PFSK-1 (cell line): ENCODE measurements around the gene ROBO2.

Experiments
- FOXP2 ChIP-seq: optimal IDR thresholded peaks from 2 replicates; pipeline ENCODE3; 2011; ENCODE audit warnings: borderline replicate concordance, control low read depth, inconsistent platforms; ENCODE audit not compliant: insufficient read depth; ENCODE audit errors: extremely low read length, extremely low read depth
- POLR2AphosphoS5 ChIP-seq: IDR thresholded peaks from 2 replicates; pipeline ENCODE4 v1.6.1; 2012; ENCODE audit warnings: low read depth, mild to moderate bottlenecking, control low read depth, low read length, moderate library complexity
- REST ChIP-seq, 2 experiments: IDR thresholded peaks; 2 replicates each; pipeline versions ENCODE4 v1.6.1 to v1.8.0; 2011 to 2012; ENCODE audit warnings: low read depth in 2 of 2, low read length in 2 of 2, control low read depth in 1 of 2, inconsistent platforms in 1 of 2, mild to moderate bottlenecking in 1 of 2, moderate library complexity in 1 of 2; ENCODE audit not compliant: insufficient read depth in 1 of 2
- SIN3A ChIP-seq: IDR thresholded peaks from 2 replicates; pipeline ENCODE4 v1.6.1; 2012; ENCODE audit warnings: mild to moderate bottlenecking, low read length, moderate library complexity, borderline replicate concordance; ENCODE audit not compliant: insufficient read depth
- TAF1 ChIP-seq: IDR thresholded peaks from 2 replicates; pipeline ENCODE4 v1.6.1; 2012; ENCODE audit warnings: low read length, control low read depth, borderline replicate concordance; ENCODE audit not compliant: insufficient read depth

DNA sequence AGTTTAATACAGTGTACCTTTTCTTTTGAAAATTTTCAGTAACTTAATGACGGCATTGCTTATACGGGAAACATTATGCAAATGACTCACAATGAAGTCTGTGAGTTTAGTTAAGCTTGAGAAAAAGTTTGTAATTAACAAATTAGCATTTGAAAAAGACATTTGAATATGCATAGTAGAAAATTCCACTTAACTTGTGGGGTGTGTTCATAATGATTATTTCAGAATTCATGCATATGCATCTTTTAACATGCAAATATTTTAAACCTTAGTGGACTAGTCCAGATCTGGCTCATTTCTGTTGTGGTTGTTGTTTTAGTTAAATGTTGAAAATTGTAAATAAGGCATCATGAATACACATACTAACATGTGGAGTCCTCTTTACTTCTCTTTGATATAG, 239.4 kb downstream of the ROBO2 start:
- TF ChIP-seq TAF1 = no peak
- TF ChIP-seq REST (IDR thresholded peaks at IDR 0.05; ENCODE audit: insufficient read depth in 1 of 2, low read depth in 2 of 2, low read length in 2 of 2) = no peak
- TF ChIP-seq POLR2AphosphoS5 = no peak
- no peak for TF ChIP-seq FOXP2
- no peak for TF ChIP-seq SIN3A
